ENCODE measurements around the gene RAB30.

- no peak for TF ChIP-seq CTCF (IDR thresholded peaks at IDR 0.05)
- no peak for TF ChIP-seq POLR2A (IDR thresholded peaks at IDR 0.05)
- TF ChIP-seq POLR2AphosphoS5 (IDR thresholded peaks at IDR 0.05): no peak
Observed at GRCh38 chr11:82936261-82936660, 135.4 kb downstream of the RAB30 start.
